HG03439 (cell line): ENCODE measurements around the gene DNAH8.

ENCODE experiments used
- ATAC-seq: cut with Tn5 transposase; IDR thresholded peaks from one replicate; pipeline ENCODE4 v1.9.1; 2021; ENCODE audit warnings: mild to moderate bottlenecking, moderate library complexity; ENCODE audit not compliant: unreplicated experiment

Gene DNAH8

GRCh38 chr6:39048481-39049399 lies 333.6 kb downstream of the DNAH8 start, which contains the start of gene GLP1R:
TSS of gene GLP1R (plus strand) at chr6:39048781. CDS start at chr6:39048841, 60 bp downstream.
- ATAC-seq = no peak

- ATAC-seq = no peak
Measured at GRCh38 chr6:39049575-39050283, 334.6 kb downstream of the DNAH8 start.

GRCh38 chr6:39050453-39051112 lies 335.5 kb downstream of the DNAH8 start:
- ATAC-seq = no peak

- no peak for ATAC-seq
Measured at GRCh38 chr6:39051399-39052122, 336.4 kb downstream of the DNAH8 start.

- no peak for ATAC-seq
Measured at GRCh38 chr6:39053016-39053624, 338.0 kb downstream of the DNAH8 start.

GRCh38 chr6:39053854-39054576 lies 338.9 kb downstream of the DNAH8 start:
- no peak for ATAC-seq

GRCh38 chr6:39054577-39055142 lies 339.5 kb downstream of the DNAH8 start:
- ATAC-seq = no peak

- ATAC-seq = no peak
Measured at GRCh38 chr6:39055661-39056060, 340.6 kb downstream of the DNAH8 start.

GRCh38 chr6:39056191-39056590 lies 341.1 kb downstream of the DNAH8 start:
- ATAC-seq = no peak

GRCh38 chr6:39056681-39057080 lies 341.6 kb downstream of the DNAH8 start:
- no peak for ATAC-seq

GRCh38 chr6:39057251-39058155 lies 342.4 kb downstream of the DNAH8 start:
- no peak for ATAC-seq

GRCh38 chr6:39058471-39059147 lies 343.5 kb downstream of the DNAH8 start:
- ATAC-seq = no peak

- no peak for ATAC-seq
Measured at GRCh38 chr6:39059496-39060310, 344.6 kb downstream of the DNAH8 start.

- no peak for ATAC-seq
Measured at GRCh38 chr6:39060467-39061160, 345.5 kb downstream of the DNAH8 start.

- no peak for ATAC-seq
Measured at GRCh38 chr6:39061182-39061581, 346.1 kb downstream of the DNAH8 start.

- ATAC-seq = no peak
Measured at GRCh38 chr6:39061588-39061987, 346.5 kb downstream of the DNAH8 start.
